Epithelial cell of esophagus (primary cell): ENCODE data around the gene SLC19A2.

ENCODE experiments used
- DNase-seq: peaks from one replicate; pipeline ENCODE4 v3.0.0; 2010; ENCODE audit warnings: low read depth
- H3K4me3 ChIP-seq: 2 replicates; pipeline ENCODE4 v1.5.1; 2011; ENCODE audit warnings: mild to moderate bottlenecking, low read length, control low read depth
- TF ChIP-seq, protein P1 (sequence below): IDR thresholded peaks from 2 replicates; pipeline ENCODE4 v1.5.1; 2011; ENCODE audit warnings: low read depth, mild to moderate bottlenecking, low read length, control low read depth, inconsistent platforms; ENCODE audit not compliant: insufficient read depth; ENCODE audit errors: missing control alignments

Gene SLC19A2

DNA sequence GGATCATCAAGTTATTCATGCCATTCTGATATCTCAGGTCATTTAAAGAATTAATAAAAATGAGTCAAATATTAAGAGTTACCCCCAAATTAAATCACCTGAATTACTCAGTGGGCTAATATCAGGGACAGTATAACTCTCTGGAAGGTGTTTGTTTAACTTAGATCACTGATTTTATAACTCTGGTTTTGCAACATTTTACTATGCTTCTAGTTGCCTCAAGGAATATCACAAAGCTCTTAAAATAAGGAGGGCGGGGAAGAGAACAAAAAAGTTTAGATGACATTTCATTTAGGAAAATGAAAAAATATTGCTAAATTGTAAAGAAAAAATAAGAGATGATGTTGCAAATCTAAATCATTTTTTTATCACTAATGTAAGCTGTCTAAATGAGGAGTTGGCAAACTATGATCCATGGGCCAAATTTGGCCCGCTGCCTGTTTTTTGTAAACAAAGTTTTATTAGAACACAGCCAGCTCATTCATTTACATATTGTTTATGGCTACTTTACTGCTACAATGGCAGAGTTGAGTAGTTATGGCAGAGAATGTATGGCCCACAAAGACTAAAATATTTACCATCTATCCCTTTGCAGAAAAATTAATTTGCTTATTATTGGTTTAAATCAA, 31.9 kb upstream of the SLC19A2 start:
- no peak overlapping the region for H3K4me3 ChIP-seq
- TF ChIP-seq, protein P1, sequence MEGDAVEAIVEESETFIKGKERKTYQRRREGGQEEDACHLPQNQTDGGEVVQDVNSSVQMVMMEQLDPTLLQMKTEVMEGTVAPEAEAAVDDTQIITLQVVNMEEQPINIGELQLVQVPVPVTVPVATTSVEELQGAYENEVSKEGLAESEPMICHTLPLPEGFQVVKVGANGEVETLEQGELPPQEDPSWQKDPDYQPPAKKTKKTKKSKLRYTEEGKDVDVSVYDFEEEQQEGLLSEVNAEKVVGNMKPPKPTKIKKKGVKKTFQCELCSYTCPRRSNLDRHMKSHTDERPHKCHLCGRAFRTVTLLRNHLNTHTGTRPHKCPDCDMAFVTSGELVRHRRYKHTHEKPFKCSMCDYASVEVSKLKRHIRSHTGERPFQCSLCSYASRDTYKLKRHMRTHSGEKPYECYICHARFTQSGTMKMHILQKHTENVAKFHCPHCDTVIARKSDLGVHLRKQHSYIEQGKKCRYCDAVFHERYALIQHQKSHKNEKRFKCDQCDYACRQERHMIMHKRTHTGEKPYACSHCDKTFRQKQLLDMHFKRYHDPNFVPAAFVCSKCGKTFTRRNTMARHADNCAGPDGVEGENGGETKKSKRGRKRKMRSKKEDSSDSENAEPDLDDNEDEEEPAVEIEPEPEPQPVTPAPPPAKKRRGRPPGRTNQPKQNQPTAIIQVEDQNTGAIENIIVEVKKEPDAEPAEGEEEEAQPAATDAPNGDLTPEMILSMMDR = no peak
- no peak for DNase-seq

DNA sequence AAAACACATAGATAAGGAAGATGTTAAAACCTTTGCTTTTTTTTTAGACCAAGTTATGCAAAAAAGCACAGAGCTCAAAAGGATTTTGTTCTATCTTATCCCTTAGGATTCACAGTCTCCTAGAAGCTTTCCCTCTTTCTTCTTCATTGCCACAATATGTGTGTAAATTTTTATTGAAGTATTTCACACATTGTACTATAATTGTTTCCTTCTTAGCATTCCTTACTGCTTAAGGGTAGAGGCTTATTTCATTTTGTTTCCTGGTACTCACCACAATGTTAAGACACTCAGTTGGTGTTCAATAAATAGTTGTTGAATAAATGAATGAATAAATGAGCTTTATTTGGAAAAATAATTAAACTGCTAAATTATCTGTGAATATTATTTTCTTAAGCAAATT, 29.9 kb upstream of the SLC19A2 start:
- DNase-seq = no peak
- TF ChIP-seq, protein P1 = no peak
- no peak overlapping the region for H3K4me3 ChIP-seq

- DNase-seq = peak; percentile 40
- no peak overlapping the region for H3K4me3 ChIP-seq
- TF ChIP-seq, protein P1 = no peak
Observed at GRCh38 chr1:169514566-169515270, 29.0 kb upstream of the SLC19A2 start.

DNA sequence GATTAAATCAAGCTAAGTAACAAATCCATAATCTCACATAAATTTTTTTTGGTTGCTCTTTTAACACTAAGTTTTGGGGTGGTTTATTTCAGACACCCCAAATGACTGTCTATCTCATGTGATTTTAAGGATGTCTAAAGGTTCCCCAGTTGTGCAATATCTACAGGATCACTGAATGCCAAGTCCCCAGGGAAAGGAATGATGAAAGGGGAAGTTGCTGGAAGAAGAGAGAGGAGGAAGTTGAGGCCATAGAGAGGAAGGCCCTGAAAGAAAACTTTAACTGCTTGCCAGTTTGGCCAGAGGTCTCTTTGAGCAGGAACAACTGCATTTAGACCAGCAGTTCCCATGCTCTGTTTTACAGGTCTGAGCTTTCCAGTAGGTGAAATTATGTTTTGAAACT, 27.5 kb upstream of the SLC19A2 start:
- peak; percentile 39 for DNase-seq
- H3K4me3 ChIP-seq = no peak overlapping the region
- TF ChIP-seq, protein P1 = no peak

GRCh38 chr1:169511316-169512005, 25.7 kb upstream of the SLC19A2 start:
- peak; percentile 90 for DNase-seq
- H3K4me3 ChIP-seq = no peak overlapping the region
- TF ChIP-seq, protein P1 = no peak

DNA sequence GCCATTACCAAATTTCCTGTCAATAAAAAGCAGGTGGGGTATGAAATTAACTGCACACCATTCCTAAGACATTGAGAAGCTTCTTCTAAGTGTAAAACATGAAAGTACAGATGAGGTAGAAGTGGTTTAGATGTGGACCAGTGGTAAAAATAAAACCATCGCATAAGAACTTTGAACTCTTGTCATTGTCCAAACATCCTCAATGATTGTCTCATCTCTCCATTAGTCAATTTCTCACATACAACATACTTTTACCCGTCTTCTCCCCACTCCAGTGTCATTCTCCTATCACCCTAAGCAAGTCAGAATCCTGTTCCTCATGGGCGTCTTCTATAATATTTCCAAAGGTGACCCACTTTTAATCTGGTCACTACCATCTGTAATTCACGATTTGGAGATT, 24.3 kb upstream of the SLC19A2 start:
- no peak for DNase-seq
- TF ChIP-seq, protein P1 = no peak
- no peak overlapping the region for H3K4me3 ChIP-seq
